AG04449 (cell line): ENCODE results near the gene EXOC2.

ENCODE experiments used
- CTCF ChIA-PET: fragments of 350-600 bp; formaldehyde crosslinking; extraction: SDS; loops from one replicate; lab custom pipeline; 2021; ENCODE audit warnings: antibody characterized with exemption; lab: Yijun Ruan, JAX
- POLR2A ChIA-PET: fragments of 400-600, 350-600 bp; formaldehyde crosslinking; extraction: SDS; loops from one replicate; lab custom pipeline; 2020; ENCODE audit warnings: antibody characterized with exemption, inconsistent platforms; lab: Yijun Ruan, JAX
- DNase-seq: peaks from one replicate; pipeline ENCODE4 v3.0.0-alpha.2; 2010; ENCODE audit warnings: low read depth, low spot score
- H3K4me3 ChIP-seq: 2 replicates; pipeline ENCODE4 v1.5.1; 2011; ENCODE audit warnings: low read depth, mild to moderate bottlenecking, control low read depth, low read length
- CTCF ChIP-seq: IDR thresholded peaks from one replicate; pipeline ENCODE4 v1.5.1; 2011; ENCODE audit warnings: mild to moderate bottlenecking, moderate library complexity, low read length, control low read depth, inconsistent platforms; ENCODE audit not compliant: insufficient read depth; ENCODE audit errors: missing control alignments

EXOC2 gene

GRCh38 chr6:467671-468082, 225.3 kb downstream of the EXOC2 start:
- no peak for TF ChIP-seq CTCF
- H3K4me3 ChIP-seq = no peak overlapping the region
- CTCF ChIA-PET = no interaction called here
- POLR2A ChIA-PET = no interaction called here
- DNase-seq = no peak

- ChIA-PET POLR2A (no interaction called here), CTCF (no interaction called here)
- TF ChIP-seq CTCF = no peak
- DNase-seq = no peak
- no peak overlapping the region for H3K4me3 ChIP-seq
These were observed 225.8 kb downstream of the EXOC2 start for GRCh38 chr6:467111-467510.

DNA sequence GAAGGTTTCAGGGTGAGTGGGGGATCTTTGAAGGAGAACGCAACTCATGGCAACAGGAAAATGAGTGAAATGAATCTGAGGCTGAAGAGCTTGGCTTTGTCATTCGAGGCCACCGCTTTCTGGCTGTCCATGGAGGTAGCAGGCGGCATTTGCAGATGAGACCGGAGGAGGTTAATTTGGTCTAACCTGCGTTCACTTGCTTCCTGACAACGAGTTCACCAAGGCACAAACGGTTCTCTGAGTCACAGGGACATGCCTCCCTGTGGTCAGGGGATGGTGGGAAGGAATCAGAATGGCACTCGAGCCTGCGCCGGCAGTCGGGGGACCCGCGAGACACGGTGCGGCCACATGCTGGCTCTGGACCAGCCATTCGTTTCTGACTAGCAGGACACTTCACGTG, 226.4 kb downstream of the EXOC2 start:
- no peak overlapping the region for H3K4me3 ChIP-seq
- TF ChIP-seq CTCF = no peak
- ChIA-PET CTCF (no interaction called here), POLR2A (no interaction called here)
- DNase-seq = no peak

DNA sequence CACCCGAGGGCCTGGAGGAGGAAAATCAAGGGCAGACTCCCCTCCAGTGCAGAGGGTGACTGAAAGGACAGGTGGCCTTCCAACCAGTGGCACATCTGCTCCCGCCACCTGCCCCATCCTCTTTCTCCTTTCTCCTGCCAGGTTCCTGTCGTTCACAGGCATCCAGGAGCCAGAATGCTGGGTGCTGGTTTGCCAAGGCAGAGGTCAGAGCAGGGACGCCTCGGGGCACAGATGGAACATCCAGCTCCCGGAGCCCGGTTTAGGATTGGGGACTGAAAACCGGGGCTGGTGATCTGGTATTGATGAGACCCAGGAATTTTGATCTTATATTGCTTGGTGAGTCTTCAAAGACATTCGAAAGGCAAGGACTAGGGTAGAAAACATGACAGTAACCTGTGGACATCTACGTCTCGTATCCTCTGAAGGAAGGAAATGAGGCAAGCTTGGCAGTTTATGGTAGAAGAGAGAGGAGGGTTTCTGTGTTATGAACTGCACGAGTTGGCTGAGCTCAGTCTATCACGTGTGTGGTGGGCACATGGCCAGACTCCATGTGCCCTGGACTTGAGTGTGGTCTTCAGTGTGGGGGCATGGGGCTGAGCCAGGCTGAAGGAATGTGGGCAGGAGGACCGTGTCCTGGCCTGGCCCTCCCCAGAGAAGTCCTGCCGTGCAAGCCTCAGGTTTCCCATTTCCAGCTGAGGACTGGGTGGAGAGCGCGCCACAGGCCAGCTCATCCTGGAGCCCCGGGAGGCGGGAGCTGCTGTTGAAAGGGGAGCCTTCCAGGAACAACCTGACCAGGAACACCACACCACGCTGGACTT, 227.2 kb downstream of the EXOC2 start:
- POLR2A ChIA-PET = no interaction called here
- no peak overlapping the region for H3K4me3 ChIP-seq
- CTCF ChIA-PET = no interaction called here
- no peak for DNase-seq
- no peak for TF ChIP-seq CTCF

DNA sequence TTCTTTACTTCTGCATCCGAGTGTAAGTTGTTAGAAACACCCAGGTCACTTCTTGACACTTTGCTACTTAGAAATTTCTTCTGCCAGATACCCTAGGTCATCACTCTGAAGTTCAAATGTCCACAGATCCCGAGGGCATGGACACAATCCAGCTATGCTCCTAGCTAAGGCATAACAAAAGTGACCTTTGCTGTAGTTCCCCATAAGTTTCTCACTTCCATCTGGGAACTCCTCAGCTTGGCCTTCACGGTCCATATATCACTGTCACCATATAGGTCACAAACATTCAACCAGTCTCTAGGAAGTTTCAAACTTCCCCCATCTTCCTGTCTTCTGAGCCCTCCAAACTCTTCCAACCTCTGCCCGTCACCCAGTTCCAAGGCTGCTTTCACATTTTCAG, 236.1 kb downstream of the EXOC2 start:
- no peak overlapping the region for H3K4me3 ChIP-seq
- TF ChIP-seq CTCF = no peak
- ChIA-PET CTCF (no interaction called here), POLR2A (interaction anchor here (0.6 kb wide), 1 partner anchor 644 kb away, joined by 3 read pairs; no protein-coding TSS in a partner anchor)
- DNase-seq = no peak

DNA sequence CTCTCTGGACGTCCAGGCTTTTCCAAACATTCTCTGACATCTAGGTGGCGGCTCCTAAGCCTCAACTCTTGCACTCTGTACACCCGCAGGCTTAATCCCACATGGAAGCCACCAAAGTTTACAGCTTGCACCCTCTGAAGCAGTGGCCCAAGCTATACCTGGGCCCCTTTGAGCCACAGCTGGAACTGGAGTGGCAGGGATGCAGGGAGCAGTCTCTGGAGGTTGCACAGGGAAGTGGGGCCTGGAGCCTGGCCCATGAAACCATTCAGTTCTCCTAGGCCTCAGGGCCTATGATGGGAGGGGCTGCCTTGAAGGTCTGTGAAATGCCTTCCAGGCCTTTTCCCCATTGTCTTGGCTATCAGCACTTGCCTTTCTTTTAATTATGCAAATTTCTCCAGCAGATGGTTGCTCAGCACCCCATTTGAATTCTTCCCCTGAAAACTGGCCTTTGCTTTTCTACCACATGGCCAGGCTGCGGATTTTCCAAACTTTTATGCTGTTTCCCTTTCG, 236.5 kb downstream of the EXOC2 start:
- CTCF ChIA-PET = no interaction called here
- TF ChIP-seq CTCF = no peak
- DNase-seq = no peak
- POLR2A ChIA-PET = no interaction called here
- H3K4me3 ChIP-seq = no peak overlapping the region
